Mesendoderm (in vitro differentiated cells): ENCODE measurements around the gene TSC22D3.

Experiments
- DNase-seq: peaks from one replicate; pipeline ENCODE4 v3.0.0; 2013
- H2AK5ac ChIP-seq: 2 replicates; pipeline ENCODE4 v1.6.1; 2013; ENCODE audit warnings: low read length, inconsistent platforms
- H2BK120ac ChIP-seq: 2 replicates; pipeline ENCODE4 v1.6.1; 2013; ENCODE audit warnings: low read depth, mild to moderate bottlenecking, low read length, moderate library complexity, mixed read lengths
- H2BK15ac ChIP-seq: replicated peaks from 2 replicates; pipeline ENCODE4 v1.6.1; 2013; ENCODE audit warnings: low read depth, mild to moderate bottlenecking, moderate library complexity
- H2BK5ac ChIP-seq: 2 replicates; pipeline ENCODE4 v1.6.1; 2013; ENCODE audit warnings: low read length, inconsistent platforms
- H3K18ac ChIP-seq: 2 replicates; pipeline ENCODE4 v1.6.1; 2013; ENCODE audit warnings: mild to moderate bottlenecking, low read length, mixed read lengths
- H3K23ac ChIP-seq: one replicate; pipeline ENCODE4 v1.6.1; 2013; ENCODE audit warnings: low read length
- H3K27ac ChIP-seq: 2 replicates; pipeline ENCODE4 v1.5.1; 2013; ENCODE audit warnings: low read depth, mild to moderate bottlenecking, inconsistent platforms, low read length, moderate library complexity
- H3K27me3 ChIP-seq: 2 replicates; pipeline ENCODE4 v1.6.1; 2013; ENCODE audit warnings: low read length, control low read depth, mild to moderate bottlenecking, inconsistent platforms; ENCODE audit not compliant: insufficient read depth, poor library complexity
- H3K36me3 ChIP-seq: 2 replicates; pipeline ENCODE4 v1.6.1; 2013; ENCODE audit warnings: low read length, inconsistent platforms; ENCODE audit not compliant: control insufficient read depth, insufficient read depth
- H3K4ac ChIP-seq: one replicate; pipeline ENCODE4 v1.6.1; 2013; ENCODE audit warnings: low read depth, mild to moderate bottlenecking, low read length, moderate library complexity
- H3K4me1 ChIP-seq: 2 replicates; pipeline ENCODE4 v1.6.1; 2013; ENCODE audit warnings: low read depth, low read length, inconsistent platforms; ENCODE audit not compliant: control insufficient read depth
- H3K4me2 ChIP-seq: 2 replicates; pipeline ENCODE4 v1.6.1; 2013; ENCODE audit warnings: low read length
- H3K4me3 ChIP-seq: 2 replicates; pipeline ENCODE4 v1.5.1; 2013; ENCODE audit warnings: mild to moderate bottlenecking, low read length
- H3K56ac ChIP-seq: one replicate; pipeline ENCODE4 v1.6.1; 2013; ENCODE audit warnings: low read length
- H3K79me1 ChIP-seq: 2 replicates; pipeline ENCODE4 v1.6.1; 2013; ENCODE audit warnings: low read length, inconsistent platforms
- H3K79me2 ChIP-seq: 2 replicates; pipeline ENCODE4 v1.6.1; 2013; ENCODE audit warnings: mild to moderate bottlenecking, low read length; ENCODE audit not compliant: control insufficient read depth, insufficient read depth
- H3K9ac ChIP-seq: 2 replicates; pipeline ENCODE4 v1.6.1; 2013; ENCODE audit warnings: low read length, inconsistent platforms
- H4K5ac ChIP-seq: one replicate; pipeline ENCODE4 v1.6.1; 2013; ENCODE audit warnings: low read length
- H4K8ac ChIP-seq: one replicate; pipeline ENCODE4 v1.6.1; 2013; ENCODE audit warnings: low read depth, mild to moderate bottlenecking, control low read depth, low read length, moderate library complexity
- WGBS: extraction: QIAGEN DNeasy Blood & Tissue Kit; methylation state at CpG from one replicate; pipeline ENCODE4 v1.1.7; 2013; ENCODE audit warnings: low lambda C conversion rate, missing lambda C conversion rate; ENCODE audit not compliant: insufficient coverage; ENCODE audit errors: extremely low coverage; 5-methylcytosine and 5-hydroxymethylcytosine counted together

Gene TSC22D3

GRCh38 chrX:107758231-107758766 is 17.3 kb downstream of the TSC22D3 start:
- H3K27ac ChIP-seq, result no peak overlapping the region
- H3K56ac ChIP-seq, result no peak overlapping the region
- no peaks in the 10 kb centered on the region for H3K27me3 ChIP-seq
- no peak overlapping the region for H2BK5ac ChIP-seq
- H3K4me3 ChIP-seq, result no peak overlapping the region
- WGBS, result no CpG with 5 or more reads among the region's 5 CpGs
- no peaks in the 10 kb centered on the region for H3K4me1 ChIP-seq
- DNase-seq, result no peak
- H3K4me2 ChIP-seq, result no peak overlapping the region
- H2BK15ac ChIP-seq, result no peak overlapping the region
- H4K8ac ChIP-seq, result no peak overlapping the region
- no peak overlapping the region for H3K9ac ChIP-seq
- H3K79me1 ChIP-seq, result no peaks in the 10 kb centered on the region
- H3K4ac ChIP-seq, result no peak overlapping the region
- H3K79me2 ChIP-seq, result no peaks in the 10 kb centered on the region
- H3K23ac ChIP-seq, result no peak overlapping the region
- no peak overlapping the region for H2AK5ac ChIP-seq
- no peaks in the 10 kb centered on the region for H3K36me3 ChIP-seq
- H4K5ac ChIP-seq, result no peak overlapping the region
- no peak overlapping the region for H2BK120ac ChIP-seq
- H3K18ac ChIP-seq, result no peak overlapping the region

- Histone ChIP-seq H2BK120ac (no peak overlapping the region), H3K23ac (no peak overlapping the region), H2AK5ac (no peak overlapping the region), H3K27me3 (no peaks in the 10 kb centered on the region), H3K79me2 (no peaks in the 10 kb centered on the region), H4K8ac (no peak overlapping the region), H3K18ac (no peak overlapping the region), H3K79me1 (no peaks in the 10 kb centered on the region), H3K4me3 (no peak overlapping the region), H3K27ac (no peak overlapping the region), H2BK15ac (no peak overlapping the region), H3K4me2 (no peak overlapping the region), H2BK5ac (no peak overlapping the region), H3K56ac (no peak overlapping the region), H3K36me3 (no peaks in the 10 kb centered on the region), H3K9ac (no peak overlapping the region), H4K5ac (no peak overlapping the region), H3K4me1 (no peaks in the 10 kb centered on the region), H3K4ac (no peak overlapping the region)
- no CpG with 5 or more reads among the region's 3 CpGs for WGBS
- no peak for DNase-seq
Observed at GRCh38 chrX:107755721-107756120, 19.9 kb downstream of the TSC22D3 start.

GRCh38 chrX:107753187-107753586 is 22.4 kb downstream of the TSC22D3 start:
- Histone ChIP-seq H3K4ac (no peak overlapping the region), H4K5ac (no peak overlapping the region), H3K79me1 (no peaks in the 10 kb centered on the region), H3K4me1 (no peaks in the 10 kb centered on the region), H3K9ac (no peak overlapping the region), H3K79me2 (no peaks in the 10 kb centered on the region), H3K56ac (no peak overlapping the region), H3K4me3 (no peak overlapping the region), H3K18ac (no peak overlapping the region), H3K4me2 (no peak overlapping the region), H4K8ac (no peak overlapping the region), H2BK120ac (no peak overlapping the region), H3K27me3 (no peaks in the 10 kb centered on the region), H3K23ac (no peak overlapping the region), H3K27ac (no peak overlapping the region), H2BK15ac (no peak overlapping the region), H2BK5ac (no peak overlapping the region), H3K36me3 (no peaks in the 10 kb centered on the region), H2AK5ac (no peak overlapping the region)
- no CpG with 5 or more reads among the region's 4 CpGs for WGBS
- DNase-seq, result no peak

- no peak overlapping the region for H3K4ac ChIP-seq
- H2BK120ac ChIP-seq, result no peak overlapping the region
- H4K8ac ChIP-seq, result no peak overlapping the region
- no peak overlapping the region for H3K9ac ChIP-seq
- H3K56ac ChIP-seq, result no peak overlapping the region
- no peak overlapping the region for H3K23ac ChIP-seq
- H2BK15ac ChIP-seq, result no peak overlapping the region
- no CpG with 5 or more reads among the region's 3 CpGs for WGBS
- no peak overlapping the region for H3K4me2 ChIP-seq
- no peaks in the 10 kb centered on the region for H3K79me1 ChIP-seq
- no peaks in the 10 kb centered on the region for H3K27me3 ChIP-seq
- no peak for DNase-seq
- H3K4me1 ChIP-seq, result no peaks in the 10 kb centered on the region
- H3K79me2 ChIP-seq, result no peaks in the 10 kb centered on the region
- H3K4me3 ChIP-seq, result no peak overlapping the region
- no peak overlapping the region for H3K27ac ChIP-seq
- no peak overlapping the region for H4K5ac ChIP-seq
- H2BK5ac ChIP-seq, result no peak overlapping the region
- H3K36me3 ChIP-seq, result no peaks in the 10 kb centered on the region
- H2AK5ac ChIP-seq, result no peak overlapping the region
- no peak overlapping the region for H3K18ac ChIP-seq
Observed at GRCh38 chrX:107752714-107753113, 22.9 kb downstream of the TSC22D3 start.

- no peak overlapping the region for H4K8ac ChIP-seq
Observed at GRCh38 chrX:107752043-107752442, 23.5 kb downstream of the TSC22D3 start.

GRCh38 chrX:107750861-107751445 is 24.6 kb downstream of the TSC22D3 start:
- H3K79me2 ChIP-seq, result no peaks in the 10 kb centered on the region
- H2BK120ac ChIP-seq, result no peak overlapping the region
- no peak overlapping the region for H3K27ac ChIP-seq
- no peak overlapping the region for H3K9ac ChIP-seq
- H3K56ac ChIP-seq, result no peak overlapping the region
- no peak overlapping the region for H3K18ac ChIP-seq
- no peak overlapping the region for H4K5ac ChIP-seq
- H3K23ac ChIP-seq, result no peak overlapping the region
- WGBS, result no CpG with 5 or more reads among the region's 7 CpGs
- no peak overlapping the region for H2AK5ac ChIP-seq
- no peak overlapping the region for H2BK15ac ChIP-seq
- no peaks in the 10 kb centered on the region for H3K27me3 ChIP-seq
- H3K4me1 ChIP-seq, result no peaks in the 10 kb centered on the region
- DNase-seq, result no peak
- no peak overlapping the region for H3K4ac ChIP-seq
- H3K36me3 ChIP-seq, result no peaks in the 10 kb centered on the region
- H3K79me1 ChIP-seq, result no peaks in the 10 kb centered on the region
- no peak overlapping the region for H4K8ac ChIP-seq
- H3K4me3 ChIP-seq, result no peak overlapping the region
- H3K4me2 ChIP-seq, result no peak overlapping the region
- no peak overlapping the region for H2BK5ac ChIP-seq

More at GRCh38 chrX:107752043-107752442, 23.5 kb downstream of the TSC22D3 start:
- no peak overlapping the region for H2BK120ac ChIP-seq
- no peak overlapping the region for H2AK5ac ChIP-seq
- no peak overlapping the region for H2BK5ac ChIP-seq
- no peak overlapping the region for H4K5ac ChIP-seq
- no peaks in the 10 kb centered on the region for H3K36me3 ChIP-seq
- H3K56ac ChIP-seq, result no peak overlapping the region
- H3K79me2 ChIP-seq, result no peaks in the 10 kb centered on the region
- H2BK15ac ChIP-seq, result no peak overlapping the region
- no peaks in the 10 kb centered on the region for H3K79me1 ChIP-seq
- no peak overlapping the region for H3K4me3 ChIP-seq
- no peak for DNase-seq
- no peak overlapping the region for H3K9ac ChIP-seq
- WGBS, result no CpG with 5 or more reads among the region's 3 CpGs
- H3K4me2 ChIP-seq, result no peak overlapping the region
- H3K18ac ChIP-seq, result no peak overlapping the region
- H3K23ac ChIP-seq, result no peak overlapping the region
- no peak overlapping the region for H3K4ac ChIP-seq
- H3K27ac ChIP-seq, result no peak overlapping the region
- no peaks in the 10 kb centered on the region for H3K27me3 ChIP-seq
- no peaks in the 10 kb centered on the region for H3K4me1 ChIP-seq
